Left lobe of liver (tissue), 2 donors: ENCODE data around the gene GRIA1. TPM values are rescaled to one million over a fixed set of nuclear protein-coding genes. Genes with fewer than 3 reads are reported as not detected.
A peak's percentile ranks its signal among the peaks of the same experiment; 100 is the strongest.

ENCODE experiments used
- ATAC-seq: fragments of 200-7000 bp; cut with Tn5 transposase; one replicate; pipeline ENCODE4 v1.9.1; 2020; ENCODE audit warnings: mild to moderate bottlenecking, moderate library complexity
- DNase-seq: peaks from one replicate; pipeline ENCODE4 v3.0.0-alpha.2; 2020; ENCODE audit warnings: low spot score
- total RNA-seq: library from RNA; stranded (reverse); gene quantifications from one replicate; pipeline ENCODE4 v1.2.1, GENCODE V29; 2021
- donor health status: DM: no; HTN: no; CAD: no; lungs with moderate emphysema.
- donor health status: DM: no; HTN: yes; CAD: no.

The GRIA1 gene
- total RNA-seq, 1 donor from 2014 or later = not detected

DNA sequence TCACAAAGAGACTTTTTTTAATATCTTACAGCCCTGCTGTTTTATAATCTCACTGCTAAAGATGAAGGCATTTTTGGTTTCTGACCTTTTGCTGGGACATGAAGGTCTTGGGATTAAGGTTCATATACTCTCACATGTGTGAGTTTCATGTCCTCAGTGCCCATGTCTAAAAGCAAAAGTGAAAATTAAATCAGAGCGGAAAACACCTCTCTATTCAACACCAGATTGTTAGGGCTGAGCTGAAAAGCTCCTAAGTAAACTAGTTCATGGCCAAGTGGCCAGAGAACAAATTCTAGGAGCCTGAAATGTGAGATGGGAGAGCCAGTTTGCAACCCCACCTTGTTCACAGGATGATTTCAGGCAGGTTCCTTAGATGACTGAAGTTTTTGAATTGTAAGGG, 110.9 kb downstream of the GRIA1 start:
- no peak for DNase-seq
- ATAC-seq = no peak

DNA sequence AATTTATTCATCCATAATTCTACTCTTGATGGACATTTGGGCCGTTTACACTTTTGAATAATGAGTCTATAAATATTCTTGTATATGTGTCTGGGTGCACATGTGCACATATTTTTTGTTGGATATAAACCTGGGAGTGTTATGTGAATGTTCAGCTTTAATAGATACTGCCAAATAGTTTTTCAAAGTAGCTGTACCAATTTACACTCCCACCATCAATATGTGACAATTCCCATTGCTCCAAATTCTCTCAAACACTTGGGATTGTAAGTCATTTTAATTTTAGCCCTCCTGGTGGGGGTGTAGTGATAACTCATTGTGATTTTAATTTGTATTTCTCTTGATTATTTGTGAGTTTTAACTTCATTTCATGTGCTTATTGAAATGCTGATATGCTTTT, 114.9 kb downstream of the GRIA1 start:
- DNase-seq (no peak), ATAC-seq (no peak)

DNA sequence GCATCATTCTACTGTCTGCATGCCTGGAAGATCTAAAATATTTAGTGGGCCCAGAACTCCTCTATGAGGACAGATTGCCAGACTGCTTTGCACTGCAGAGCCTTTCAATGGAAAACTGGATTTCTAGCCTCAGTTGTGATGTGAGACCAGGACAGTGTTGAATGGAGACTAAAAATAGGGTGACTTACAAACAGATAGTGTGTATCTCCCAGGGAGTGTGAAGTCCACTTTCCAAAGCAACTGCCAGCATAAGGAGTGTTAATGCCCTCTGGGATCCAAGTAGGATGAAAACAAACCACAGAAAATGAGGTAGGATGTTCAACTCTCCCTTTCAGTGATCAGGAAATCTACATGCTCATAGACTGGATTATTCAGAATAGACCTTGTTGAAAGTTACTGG, 119.5 kb downstream of the GRIA1 start:
- no peak for DNase-seq
- ATAC-seq = no peak

DNA sequence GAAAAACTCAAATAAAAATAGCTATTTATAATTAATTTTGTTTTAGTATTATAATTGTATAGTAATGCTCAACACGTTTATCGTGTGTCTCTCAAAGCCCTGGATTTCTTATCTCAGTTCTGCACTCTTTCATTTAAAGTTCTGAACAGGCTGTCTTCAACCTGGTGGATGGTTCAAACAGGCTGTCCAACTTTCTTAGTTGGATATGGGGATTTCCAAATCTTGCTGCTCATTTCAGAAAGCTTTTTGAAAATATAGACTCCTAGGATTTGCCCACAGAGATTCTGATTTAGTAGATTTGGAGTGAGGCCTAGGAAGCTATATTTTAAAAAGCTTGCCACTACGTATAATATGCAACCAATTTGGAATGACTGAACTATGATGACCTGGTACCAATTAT, 120.3 kb downstream of the GRIA1 start:
- DNase-seq = no peak

DNA sequence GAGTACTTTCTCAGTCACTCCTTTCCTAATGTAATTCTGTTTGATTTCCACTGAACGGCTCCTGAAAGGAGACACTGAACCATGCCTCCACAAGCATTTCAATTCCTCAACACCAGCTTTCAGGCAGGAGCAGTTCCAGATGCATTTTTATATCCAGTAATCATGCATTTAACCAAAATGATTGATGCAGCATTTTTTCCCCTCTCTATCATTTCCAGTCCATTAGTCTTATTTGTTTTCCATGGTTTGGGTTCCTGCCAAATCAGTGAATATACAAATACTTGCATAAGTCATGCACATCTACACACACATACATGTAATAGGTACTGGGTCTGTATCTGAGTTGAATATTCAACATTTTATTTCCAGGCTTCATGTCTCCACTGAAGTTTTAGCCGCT, 122.7 kb downstream of the GRIA1 start:
- DNase-seq = no peak
- no peak for ATAC-seq

More for the DNA sequence above, 120.3 kb downstream of the GRIA1 start:
- no peak for ATAC-seq

DNA sequence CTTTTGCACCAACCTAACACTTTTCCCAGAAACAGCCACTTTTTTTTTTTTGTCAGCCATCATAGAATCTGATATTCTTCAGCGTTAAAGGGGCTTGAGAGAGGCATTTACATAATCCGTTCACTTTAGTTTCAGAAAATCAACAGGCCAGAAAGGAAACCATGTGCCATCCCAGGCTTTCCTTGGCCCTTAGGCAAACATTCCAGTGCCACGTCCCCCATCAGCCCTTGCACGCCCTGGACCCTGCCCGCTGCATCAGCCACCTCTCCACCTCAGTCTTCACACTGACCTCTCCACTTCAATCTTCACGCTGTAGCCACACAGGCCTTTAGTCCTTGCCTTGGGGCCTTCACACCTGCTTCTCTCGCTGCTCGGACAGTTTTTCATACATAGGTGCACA, 123.2 kb downstream of the GRIA1 start:
- no peak for ATAC-seq
- no peak for DNase-seq

DNA sequence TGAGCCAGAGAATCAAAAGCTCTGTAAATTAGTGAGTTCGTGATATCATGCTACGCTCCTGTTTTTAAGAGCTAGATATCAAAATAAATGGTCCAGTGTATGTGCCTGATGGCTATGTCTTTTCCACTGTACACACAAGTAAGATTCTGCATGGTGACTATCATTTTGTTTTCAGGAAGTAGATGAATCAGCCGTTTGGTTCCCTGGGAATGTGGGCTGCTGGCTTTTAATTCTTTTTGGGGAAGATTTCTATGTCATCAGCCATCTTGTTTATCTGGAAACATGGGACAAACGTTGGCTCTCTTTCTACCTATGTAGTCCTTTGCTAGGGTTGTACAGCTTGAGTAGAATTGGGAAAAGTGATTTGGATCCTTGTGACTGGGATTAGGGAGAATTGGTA, 126.7 kb downstream of the GRIA1 start:
- ATAC-seq (no peak), DNase-seq (no peak)

DNA sequence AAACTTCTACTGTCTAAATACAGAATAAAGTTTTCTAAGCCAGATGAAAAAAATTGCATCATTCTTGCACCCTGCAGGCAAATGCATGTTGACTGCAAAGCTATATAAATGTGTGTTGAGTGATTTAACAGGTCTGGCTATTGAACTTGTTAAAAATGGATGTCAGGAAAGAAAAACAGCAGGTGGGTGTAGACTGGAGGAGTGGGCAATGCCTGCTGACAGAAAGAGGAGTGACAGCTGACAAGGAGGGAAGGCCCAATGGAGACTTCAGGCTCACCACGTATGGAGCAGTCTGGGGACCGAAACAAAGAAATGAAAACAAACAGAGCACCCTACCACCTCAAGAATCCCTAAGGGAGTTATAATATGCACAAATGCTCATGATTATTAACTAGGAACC, 127.8 kb downstream of the GRIA1 start:
- ATAC-seq (no peak), DNase-seq (no peak)

DNA sequence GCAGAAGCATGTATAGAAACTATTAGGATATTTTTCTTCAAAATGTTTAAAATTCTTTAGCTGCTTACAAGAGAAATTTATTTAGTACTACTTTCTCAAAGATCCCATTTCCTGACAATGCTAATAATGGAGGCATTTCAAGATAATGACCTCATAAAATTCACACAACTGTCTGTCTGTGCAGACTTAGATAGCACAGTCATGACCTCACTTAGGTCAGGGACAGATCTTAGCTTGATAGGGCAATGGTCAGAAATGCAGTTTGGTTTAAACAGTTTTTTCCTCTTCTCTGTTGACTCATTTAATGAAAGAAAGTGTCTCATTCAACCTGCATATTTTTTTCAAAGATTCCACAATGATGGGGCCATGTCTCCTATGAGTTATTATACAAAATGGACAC, 128.4 kb downstream of the GRIA1 start:
- ATAC-seq (no peak), DNase-seq (no peak)

DNA sequence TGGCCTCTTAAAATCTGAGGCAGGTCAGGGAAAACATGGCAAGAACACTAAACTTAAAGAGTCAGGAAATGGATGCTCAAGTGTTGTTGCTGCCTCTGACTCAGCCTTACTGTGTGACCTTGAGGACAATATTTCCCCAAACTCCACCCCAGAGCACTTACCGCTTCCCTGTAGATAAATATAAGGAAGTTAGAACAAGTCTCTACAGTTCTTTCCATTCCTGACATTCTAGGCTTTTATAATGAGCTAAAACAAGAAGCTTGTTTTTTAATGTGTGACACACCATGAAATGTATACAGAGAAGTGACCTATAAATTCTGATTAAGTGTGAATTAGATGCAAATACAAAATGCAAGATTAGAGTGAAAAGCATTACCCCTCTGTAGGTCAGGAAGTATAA, 129.3 kb downstream of the GRIA1 start:
- ATAC-seq (no peak), DNase-seq (no peak)

DNA sequence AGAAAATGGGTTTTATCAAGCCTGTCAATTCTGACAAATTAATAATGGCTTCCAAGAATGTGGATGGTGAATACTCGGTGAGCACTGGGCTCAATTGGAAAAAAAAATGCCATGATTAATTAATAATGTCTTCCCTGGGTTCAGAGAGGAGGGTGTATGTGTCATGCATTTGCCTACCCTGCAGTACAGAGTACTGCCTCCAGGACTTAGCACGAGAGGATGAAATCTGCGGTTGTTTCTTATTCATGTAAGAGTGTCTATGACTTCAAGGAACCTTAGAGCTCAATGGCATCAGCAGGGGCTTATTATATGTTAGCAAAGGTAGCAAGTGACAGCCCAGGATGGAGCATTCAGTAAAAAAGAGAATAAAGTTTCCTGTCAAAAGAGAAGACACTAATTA, 132.7 kb downstream of the GRIA1 start:
- DNase-seq (no peak), ATAC-seq (no peak)

DNA sequence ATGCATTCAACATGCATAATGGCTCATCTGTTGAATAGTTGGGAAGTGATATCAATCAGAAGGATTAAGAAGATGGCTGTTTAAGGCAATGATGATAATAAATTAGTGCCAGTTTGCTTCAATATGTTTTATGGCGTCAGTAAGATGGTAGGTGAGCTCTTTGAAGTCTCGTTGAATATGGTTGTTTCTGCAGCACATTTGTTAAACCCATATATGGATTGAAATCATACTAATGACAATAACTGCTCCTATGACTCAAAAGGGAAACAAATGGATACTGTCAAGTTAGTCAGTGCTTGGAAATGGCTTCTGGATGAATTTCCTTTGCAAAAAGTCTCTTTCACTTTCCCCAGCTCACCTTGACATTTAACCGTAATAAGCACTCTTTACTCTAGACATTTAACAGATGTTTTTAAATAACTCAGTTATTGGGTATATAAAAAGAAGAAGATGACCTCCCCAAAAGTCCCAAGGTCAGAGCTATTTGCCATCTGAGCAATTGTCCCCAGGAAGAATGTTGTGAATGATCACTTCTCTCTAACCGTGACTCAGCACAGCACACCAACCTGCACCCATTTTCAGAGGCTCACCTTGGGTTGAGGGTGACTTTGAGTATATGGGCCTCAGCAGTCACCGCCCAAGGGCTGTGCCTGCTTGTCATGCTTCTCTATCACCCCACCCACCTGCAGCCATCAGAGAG, 133.4 kb downstream of the GRIA1 start:
- DNase-seq = no peak

DNA sequence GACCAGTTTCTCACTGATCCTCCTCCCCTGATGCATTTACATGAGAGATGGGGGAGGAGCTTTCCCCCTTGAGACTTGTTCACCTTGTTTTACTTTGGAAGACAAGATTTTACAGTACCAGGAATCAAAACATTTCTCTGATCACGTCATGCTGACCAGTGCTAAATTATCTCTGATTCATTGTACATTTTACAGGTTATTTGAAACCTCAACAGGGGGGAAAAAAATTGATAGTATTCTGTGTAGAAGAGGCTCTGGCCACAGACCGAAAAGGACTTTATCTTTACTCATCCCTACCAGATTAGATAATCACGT, 133.9 kb downstream of the GRIA1 start:
- DNase-seq (no peak), ATAC-seq (no peak)

More for the DNA sequence above, 133.4 kb downstream of the GRIA1 start:
- ATAC-seq = no peak

DNA sequence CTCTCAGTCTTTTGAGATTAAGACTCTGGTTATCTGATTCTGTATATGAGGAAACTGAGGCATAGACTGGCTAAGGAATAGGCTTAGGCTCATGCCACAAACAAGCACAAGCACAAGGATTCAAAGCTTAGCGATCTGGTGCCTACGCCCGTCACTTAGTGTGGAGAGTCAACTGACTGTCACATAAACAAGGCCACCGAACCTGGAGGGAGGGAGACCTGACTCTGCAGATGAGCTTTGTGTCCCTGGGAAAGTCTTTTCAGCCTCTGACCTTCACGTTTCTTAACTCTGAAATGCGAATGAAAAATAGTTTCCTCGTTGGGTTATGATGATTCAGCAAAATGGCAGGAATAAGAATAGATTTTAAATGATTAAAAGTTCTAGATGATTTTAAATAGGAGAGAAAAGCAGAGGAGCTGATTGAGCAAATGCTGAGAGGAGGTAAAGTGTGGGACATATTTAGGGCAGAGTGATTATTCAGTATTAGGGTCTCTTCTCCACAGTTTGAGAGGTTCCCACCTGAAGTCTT, 135.4 kb downstream of the GRIA1 start:
- DNase-seq (no peak), ATAC-seq (no peak)

DNA sequence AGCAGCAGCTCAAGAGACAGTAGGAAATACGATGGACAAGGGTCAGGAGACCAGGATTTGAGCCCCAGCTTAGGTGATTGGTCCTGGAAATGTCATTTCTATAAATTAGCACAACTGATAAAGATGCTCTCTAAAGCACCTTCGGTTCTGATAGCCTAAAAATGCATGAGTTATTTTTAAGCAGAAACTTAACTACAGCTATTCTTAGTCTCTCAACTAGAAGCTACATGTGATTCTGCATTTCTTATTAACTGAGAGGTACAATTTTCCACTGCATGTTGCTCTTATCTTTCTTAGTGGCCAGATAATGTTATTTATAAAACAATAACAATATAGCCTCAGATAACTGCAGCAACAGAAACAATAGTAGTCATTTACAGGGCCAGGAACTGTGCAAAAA, 136.4 kb downstream of the GRIA1 start:
- DNase-seq = no peak
- ATAC-seq = no peak

DNA sequence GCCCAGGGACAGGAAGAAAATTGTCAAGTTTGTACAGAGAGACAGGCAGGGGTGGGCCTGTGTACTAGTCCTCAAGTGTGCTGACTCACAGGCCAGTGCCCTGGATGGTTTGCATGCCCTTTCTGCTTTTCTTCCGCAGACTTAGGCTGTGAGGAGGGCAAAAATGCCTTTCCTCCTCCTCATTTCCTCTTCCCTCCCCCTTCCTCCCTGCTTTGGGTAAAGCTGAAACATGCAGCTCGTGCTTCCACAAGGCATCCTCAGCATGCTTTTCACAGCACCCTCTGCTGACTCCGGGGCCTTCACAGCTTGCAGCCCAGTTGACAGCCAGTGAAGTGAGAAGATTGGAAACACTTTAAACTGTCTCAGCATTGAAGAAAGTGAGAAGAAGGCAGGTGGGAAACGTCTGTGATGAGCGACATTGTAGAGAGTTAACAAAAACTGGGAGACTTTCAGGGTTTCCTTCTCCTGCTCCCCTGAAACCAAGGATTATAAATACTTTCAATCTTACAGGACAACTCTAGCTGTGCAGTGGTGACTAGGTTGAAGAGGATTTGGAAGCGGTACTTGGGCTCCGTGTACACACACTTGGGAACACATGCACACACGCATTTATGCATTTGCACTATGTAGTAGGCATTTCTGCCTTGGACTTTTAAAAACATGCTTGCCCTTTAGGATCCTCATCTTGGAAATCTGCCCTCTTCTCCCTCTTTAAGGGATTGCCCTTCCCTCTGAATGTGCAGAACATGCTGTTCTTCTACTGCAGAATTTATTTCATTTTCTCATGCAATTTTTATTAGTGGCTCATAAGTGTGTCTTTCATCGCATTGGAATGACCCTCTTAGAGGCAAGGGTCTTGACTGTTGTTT, 138.8 kb downstream of the GRIA1 start:
- DNase-seq (no peak), ATAC-seq (peak; percentile 58)

DNA sequence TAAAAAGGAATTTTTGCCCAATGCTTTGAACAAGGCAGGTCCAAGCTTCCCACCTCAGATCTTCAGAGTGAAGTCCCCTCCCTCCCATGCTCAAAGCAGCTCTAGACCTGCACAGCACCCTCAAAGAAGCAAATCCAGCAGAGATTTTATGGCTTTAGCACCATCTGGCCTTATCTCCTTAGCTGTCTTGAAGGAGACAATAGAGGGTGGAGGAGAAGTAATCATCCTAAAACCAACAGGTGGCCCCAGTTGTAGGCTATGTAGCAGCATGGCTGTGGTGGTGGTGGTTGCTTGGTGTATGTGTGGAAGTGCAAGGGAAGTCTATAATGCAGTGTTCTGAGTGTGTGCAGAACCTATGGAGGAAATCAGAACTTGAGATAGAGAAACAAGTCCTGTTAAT, 140.1 kb downstream of the GRIA1 start:
- no peak for ATAC-seq

DNA sequence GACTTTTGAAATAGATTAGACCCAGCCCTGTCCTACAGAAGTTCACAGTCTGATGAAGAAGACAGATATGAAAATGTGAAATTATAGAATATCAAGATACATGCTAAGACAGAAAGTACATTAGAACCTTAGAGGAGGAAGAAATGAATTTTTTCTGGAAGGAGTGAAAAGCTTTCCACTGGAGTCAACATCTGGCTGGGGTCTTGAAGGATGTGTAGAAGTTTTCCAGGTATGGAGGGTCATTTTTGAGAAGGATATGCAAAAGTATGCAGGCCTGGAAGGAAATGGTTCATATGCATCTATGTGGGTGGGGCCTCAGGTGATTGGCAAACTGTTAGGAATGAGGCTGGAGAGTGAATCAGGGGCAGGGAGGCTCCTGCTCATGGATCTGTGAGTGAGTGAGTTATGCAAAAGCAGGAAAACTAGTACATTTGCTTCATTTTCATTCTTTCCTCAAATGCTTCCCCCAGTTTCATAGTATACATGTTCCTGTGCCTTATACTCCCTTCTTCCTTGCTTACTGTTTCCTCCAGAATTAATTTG, 142.3 kb downstream of the GRIA1 start:
- DNase-seq (no peak), ATAC-seq (no peak)

More for the DNA sequence above, 140.1 kb downstream of the GRIA1 start:
- no peak for DNase-seq

DNA sequence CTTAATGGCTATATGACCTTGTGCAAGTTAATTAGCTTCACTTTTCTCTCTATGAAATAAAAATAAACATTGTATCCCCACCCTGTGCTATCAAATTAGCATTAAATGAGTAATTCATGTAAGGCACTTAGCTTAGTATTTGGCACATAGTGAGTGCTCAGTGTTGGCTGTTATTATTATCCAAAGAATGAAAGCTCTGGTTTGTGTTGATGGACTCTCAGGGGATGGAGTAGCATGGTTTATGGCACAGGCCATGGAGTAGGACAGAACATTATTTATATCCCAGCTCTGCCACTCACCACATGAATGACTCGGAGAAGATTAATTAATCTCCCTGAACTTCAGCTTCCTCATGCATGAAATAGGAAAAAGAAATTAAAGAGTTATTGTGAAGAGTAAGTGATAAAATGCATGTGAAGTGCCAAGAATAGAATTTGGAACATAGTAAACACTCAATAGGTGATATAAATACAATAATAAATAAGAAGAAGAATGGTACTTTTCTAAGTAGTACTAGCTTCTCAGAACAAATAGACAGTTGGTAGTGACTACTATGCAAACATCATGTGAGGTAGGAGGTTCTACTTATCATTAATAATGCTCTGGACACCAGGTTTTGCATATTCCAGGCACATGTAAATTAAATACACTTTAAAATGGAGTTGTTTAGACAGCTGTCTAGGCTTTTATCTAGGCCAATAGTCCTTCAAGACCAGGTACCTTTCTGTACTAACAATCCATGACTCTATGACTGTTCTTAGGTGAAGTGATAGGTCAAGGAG, 146.4 kb downstream of the GRIA1 start:
- no peak for ATAC-seq

DNA sequence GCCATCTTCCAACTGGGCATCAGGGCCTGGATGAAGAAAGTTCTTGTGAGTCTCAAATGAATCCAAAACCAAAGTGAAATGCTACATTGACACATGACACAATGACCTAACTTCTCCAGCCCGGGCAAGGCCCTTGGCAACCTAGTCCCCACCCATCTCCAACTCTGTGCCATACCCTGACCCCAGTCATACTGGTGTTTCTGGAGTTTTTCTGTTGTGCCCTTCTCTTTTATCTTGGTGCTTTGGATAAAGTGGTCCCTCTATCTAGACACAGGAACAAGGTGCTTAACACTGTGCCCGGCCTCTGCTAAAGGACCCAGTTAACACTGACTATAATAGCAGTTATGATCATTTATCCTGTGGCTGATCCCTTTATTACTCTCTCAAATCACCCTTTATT, 149.8 kb downstream of the GRIA1 start:
- DNase-seq (no peak), ATAC-seq (no peak)

More for the DNA sequence above, 146.4 kb downstream of the GRIA1 start:
- no peak for DNase-seq

DNA sequence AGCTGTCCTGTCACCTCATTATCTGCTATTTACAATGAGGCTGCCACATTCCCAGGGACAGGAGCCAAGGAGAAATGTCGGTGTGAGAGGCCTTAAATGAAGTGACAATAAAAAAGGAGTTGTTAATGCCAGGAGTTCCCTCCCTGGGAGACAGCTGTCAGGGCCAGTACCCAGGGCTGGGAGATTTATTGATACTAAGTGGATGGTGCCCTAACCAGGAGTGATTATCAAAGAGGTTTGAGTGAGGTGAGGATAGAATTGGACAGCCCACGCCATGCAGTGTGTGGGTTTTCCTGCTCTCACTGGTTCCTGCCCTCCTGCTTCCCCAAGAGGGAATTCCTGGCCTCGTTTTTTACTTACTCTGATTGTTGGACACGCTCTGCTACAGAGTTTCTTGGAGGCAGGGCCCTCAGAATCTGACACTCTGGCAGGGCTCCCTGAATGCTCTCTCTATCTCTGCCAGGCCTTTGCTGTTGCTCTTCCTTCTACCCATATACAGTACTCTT, 150.8 kb downstream of the GRIA1 start:
- DNase-seq = no peak
- no peak for ATAC-seq
